ENCODE data around the gene EXOC6B.

EXOC6B gene

GRCh38 chr2:72731116-72731515, 94.7 kb downstream of the EXOC6B start:
- DNase-seq: no peak

- DNase-seq: no peak
These were observed 98.5 kb downstream of the EXOC6B start for GRCh38 chr2:72727356-72727755.

- DNase-seq: no peak
These were observed 102.0 kb downstream of the EXOC6B start for GRCh38 chr2:72723769-72724370.

GRCh38 chr2:72722492-72723070, 103.3 kb downstream of the EXOC6B start:
- DNase-seq: no peak

- DNase-seq: no peak
These were observed 106.4 kb downstream of the EXOC6B start for GRCh38 chr2:72719416-72719815.

- no peak for DNase-seq
These were observed 107.0 kb downstream of the EXOC6B start for GRCh38 chr2:72718876-72719275.

- DNase-seq: no peak
These were observed 109.2 kb downstream of the EXOC6B start for GRCh38 chr2:72716601-72717000.

GRCh38 chr2:72713857-72714256, 112.0 kb downstream of the EXOC6B start:
- DNase-seq: no peak

GRCh38 chr2:72712977-72713376, 112.9 kb downstream of the EXOC6B start:
- no peak for DNase-seq

GRCh38 chr2:72712304-72712703, 113.5 kb downstream of the EXOC6B start:
- no peak for DNase-seq

GRCh38 chr2:72710418-72711152, 115.2 kb downstream of the EXOC6B start:
- DNase-seq: no peak

GRCh38 chr2:72708236-72708635, 117.6 kb downstream of the EXOC6B start:
- no peak for DNase-seq

GRCh38 chr2:72698300-72698699, 127.5 kb downstream of the EXOC6B start:
- DNase-seq: no peak

- DNase-seq: no peak
These were observed 129.3 kb downstream of the EXOC6B start for GRCh38 chr2:72696559-72696958.

GRCh38 chr2:72695676-72696075, 130.2 kb downstream of the EXOC6B start:
- no peak for DNase-seq

- DNase-seq: no peak
These were observed 130.9 kb downstream of the EXOC6B start for GRCh38 chr2:72694715-72695496.

- no peak for DNase-seq
These were observed 136.1 kb downstream of the EXOC6B start for GRCh38 chr2:72689579-72690195.

- no peak for DNase-seq
These were observed 140.1 kb downstream of the EXOC6B start for GRCh38 chr2:72685638-72686213.

- no peak for DNase-seq
These were observed 143.8 kb downstream of the EXOC6B start for GRCh38 chr2:72682061-72682460.

GRCh38 chr2:72681016-72681995, 144.5 kb downstream of the EXOC6B start:
- no peak for DNase-seq

- no peak for DNase-seq
These were observed 147.8 kb downstream of the EXOC6B start for GRCh38 chr2:72678024-72678423.
